HepG2 (cell line): ENCODE results near the gene PRELID2. TPM values are rescaled to one million over a fixed set of nuclear protein-coding genes. Genes with fewer than 3 reads are reported as not detected.
A peak's percentile ranks its signal among the peaks of the same experiment; 100 is the strongest.

Experiments used
- ATAC-seq: fragments of 200-7000 bp; cut with Tn5 transposase; 3 replicates; pipeline ENCODE4 v1.9.1; 2020; ENCODE audit warnings: mild to moderate bottlenecking, moderate library complexity
- BruUV-seq: library from RNA; stranded (reverse); fragments of 400-500 nt; replicated peaks from 2 replicates; lab custom pipeline; 2021; lab: Mats Ljungman, UMichigan
- CTCF ChIA-PET: fragments of 300-600 bp; formaldehyde crosslinking; extraction: SDS; loops from one replicate; lab custom pipeline; 2021; ENCODE audit warnings: low total read pairs, inconsistent platforms, low intra/inter-chr PET ratio; lab: Yijun Ruan, JAX
- POLR2A ChIA-PET: fragments of 350-600 bp; sonication (Branson Sonifier 250); formaldehyde crosslinking; loops from one replicate; lab custom pipeline; 2020; ENCODE audit warnings: antibody characterized with exemption, inconsistent platforms; lab: Yijun Ruan, JAX
- DNase-seq: peaks from one replicate; pipeline ENCODE4 v3.0.0-alpha.2; 2015; ENCODE audit warnings: low spot score
- FAIRE-seq: peaks from 3 replicates; lab custom pipeline; 2011; peaks lifted over from hg19 to GRCh38; lab: Jason Lieb, UNC
- H2AFZ ChIP-seq: one replicate; pipeline ENCODE4 v1.6.1; 2011; ENCODE audit warnings: low read length, inconsistent platforms
- H3K27ac ChIP-seq: fragments of 300-600 bp; 3 replicates; pipeline ENCODE4 v1.8.0; 2011; ENCODE audit warnings: mixed run types, mild to moderate bottlenecking, mixed read lengths, low read length, inconsistent platforms; ENCODE audit not compliant: insufficient read depth; ENCODE audit errors: extremely low read length
- H3K27me3 ChIP-seq, 2 experiments: fragments of 200-600 bp in 1 of 2; 2 replicates in 1 of 2; 3 replicates in 1 of 2; pipeline versions ENCODE4 v1.6.0 to v1.8.0; 2011; ENCODE audit warnings: low read length in 2 of 2, mild to moderate bottlenecking in 2 of 2, moderate library complexity in 2 of 2, inconsistent platforms in 1 of 2; ENCODE audit not compliant: insufficient read depth in 2 of 2, control insufficient read depth in 1 of 2
- H3K36me3 ChIP-seq, 2 experiments: fragments of 200-600 bp in 1 of 2; replicated peaks in 1 of 2; 2 replicates in 1 of 2; 3 replicates in 1 of 2; pipeline versions ENCODE4 v1.5.1 to v1.8.0; 2011; ENCODE audit warnings: low read length in 2 of 2, inconsistent platforms in 1 of 2; ENCODE audit not compliant: insufficient read depth in 2 of 2, control insufficient read depth in 1 of 2
- H3K4me1 ChIP-seq: 2 replicates; pipeline ENCODE4 v1.5.1; 2012; ENCODE audit warnings: low read length, inconsistent platforms; ENCODE audit not compliant: insufficient read depth
- H3K4me2 ChIP-seq: 2 replicates; pipeline ENCODE4 v1.6.0; 2011; ENCODE audit warnings: low read depth, low read length, inconsistent platforms
- H3K4me3 ChIP-seq, 3 experiments: fragments of 200-600 bp in 1 of 3; sonication (generic), shearing (Covaris generic) in 1 of 3; replicated peaks in 1 of 3; 2 replicates each; pipeline ENCODE4 v1.5.1; 2011 to 2016; ENCODE audit warnings: low read length in 3 of 3, inconsistent platforms in 2 of 3, low read depth in 2 of 3, mild to moderate bottlenecking in 2 of 3, control low read depth in 1 of 3, mixed read lengths in 1 of 3; ENCODE audit not compliant: insufficient read depth in 1 of 3
- H3K79me2 ChIP-seq: one replicate; pipeline ENCODE4 v1.6.1; 2011; ENCODE audit warnings: low read length, inconsistent platforms; ENCODE audit not compliant: insufficient read depth
- H3K9ac ChIP-seq: 2 replicates; pipeline ENCODE4 v1.6.0; 2011; ENCODE audit warnings: mild to moderate bottlenecking, low read depth, low read length, inconsistent platforms; ENCODE audit not compliant: insufficient read depth
- H3K9me3 ChIP-seq: 2 replicates; pipeline ENCODE4 v1.5.1; 2012; ENCODE audit warnings: mild to moderate bottlenecking, low read length
- H4K20me1 ChIP-seq: 2 replicates; pipeline ENCODE4 v1.6.0; 2011; ENCODE audit warnings: inconsistent platforms, mild to moderate bottlenecking, low read length, moderate library complexity; ENCODE audit not compliant: insufficient read depth
- ATAD3A ChIP-seq: sonication (generic); formaldehyde crosslinking; IDR thresholded peaks from 2 replicates; pipeline ENCODE4 v1.4.0; 2020; ENCODE audit warnings: missing genetic modification reagents
- CBFB ChIP-seq: sonication (generic); formaldehyde crosslinking; IDR thresholded peaks from 2 replicates; pipeline ENCODE4 v1.4.0; 2020; ENCODE audit warnings: missing genetic modification reagents
- CREM ChIP-seq, 2 experiments: sonication (generic) in 1 of 2; formaldehyde crosslinking in 1 of 2; IDR thresholded peaks; 2 replicates each; pipeline versions ENCODE4 v1.4.0 to v1.6.1; 2016 to 2020; ENCODE audit warnings: antibody characterized with exemption in 1 of 2, mild to moderate bottlenecking in 1 of 2, missing genetic modification reagents in 1 of 2
- IRF2 ChIP-seq: IDR thresholded peaks from 2 replicates; pipeline ENCODE4 v1.6.1; 2018; ENCODE audit warnings: missing genetic modification reagents, missing compliant biosample characterization
- KDM2A ChIP-seq: sonication (generic); formaldehyde crosslinking; IDR thresholded peaks from 2 replicates; pipeline ENCODE4 v1.4.0; 2020; ENCODE audit warnings: low read depth, missing genetic modification reagents, borderline replicate concordance
- MED1 ChIP-seq: sonication (generic); formaldehyde crosslinking; IDR thresholded peaks from 2 replicates; pipeline ENCODE4 v1.4.0; 2020; ENCODE audit warnings: missing genetic modification reagents
- MED13 ChIP-seq: sonication (generic); formaldehyde crosslinking; IDR thresholded peaks from 2 replicates; pipeline ENCODE4 v1.5.0; 2020; ENCODE audit warnings: missing genetic modification reagents
- NCOA2 ChIP-seq: sonication (generic); formaldehyde crosslinking; IDR thresholded peaks from 2 replicates; pipeline ENCODE4 v1.8.0; 2022; ENCODE audit warnings: inconsistent platforms
- POLR2AphosphoS2 ChIP-seq: IDR thresholded peaks from 2 replicates; pipeline ENCODE4 v1.6.1; 2011; ENCODE audit warnings: low read depth, low read length, improper control_type of control experiment
- PRMT3 ChIP-seq: sonication (generic); formaldehyde crosslinking; IDR thresholded peaks from 2 replicates; pipeline ENCODE4 v1.8.1; 2022; ENCODE audit warnings: low read depth, mild to moderate bottlenecking, moderate library complexity, missing genetic modification reagents, borderline replicate concordance
- RBM39 ChIP-seq: fragments of 200-400 bp; formaldehyde crosslinking; IDR thresholded peaks from one replicate; pipeline ENCODE4 v1.6.1; 2018; ENCODE audit warnings: antibody characterized with exemption, mild to moderate bottlenecking, low read depth, low read length; ENCODE audit not compliant: poor library complexity, severe bottlenecking
- RFX3 ChIP-seq: IDR thresholded peaks from 2 replicates; pipeline ENCODE4 v1.6.1; 2016; ENCODE audit warnings: missing biosample characterization, missing genetic modification reagents
- RORA ChIP-seq: sonication (generic); formaldehyde crosslinking; IDR thresholded peaks from 2 replicates; pipeline ENCODE4 v1.5.0; 2020; ENCODE audit warnings: mild to moderate bottlenecking, missing genetic modification reagents, moderate library complexity
- SSRP1 ChIP-seq: IDR thresholded peaks from 2 replicates; pipeline ENCODE4 v1.6.1; 2016; ENCODE audit warnings: control low read depth
- ZKSCAN1 ChIP-seq: fragments of 150-350 bp; IDR thresholded peaks from 2 replicates; pipeline ENCODE4 v1.6.1; 2014; ENCODE audit warnings: low read length
- ZNF451 ChIP-seq: sonication (generic); formaldehyde crosslinking; IDR thresholded peaks from 2 replicates; pipeline ENCODE4 v1.5.0; 2020; ENCODE audit warnings: mild to moderate bottlenecking, missing genetic modification reagents
- ZNF782 ChIP-seq: sonication (generic); formaldehyde crosslinking; IDR thresholded peaks from 2 replicates; pipeline ENCODE4 v1.4.0; 2020; ENCODE audit warnings: missing genetic modification reagents, mild to moderate bottlenecking, borderline replicate concordance
- ZNF891 ChIP-seq: sonication (generic); formaldehyde crosslinking; IDR thresholded peaks from 2 replicates; pipeline ENCODE4 v1.5.0; 2020; ENCODE audit warnings: mild to moderate bottlenecking, missing genetic modification reagents
- in situ Hi-C: cut with HindIII; loops from 2 replicates; pipeline ENCODE4 v1.10.0; 2017; ENCODE audit warnings: low pct_unique_long_range_greater_than_20kb; ENCODE audit not compliant: extremely low pct_ligation_motif_present
- intact Hi-C: fragments of 100-400 bp; cut with micrococcal nuclease; formaldehyde crosslinking; loops from one replicate; pipeline ENCODE4 v1.10.0; 2022; ENCODE audit not compliant: unreplicated experiment
- polyA plus RNA-seq, 8 experiments: library from polyadenylated mRNA; depleted of rRNA in 3 of 8; stranded (reverse) in 7 of 8; unstranded in 1 of 8; fragments of >200 nt; fragmentation: Illumina TruSeq in 4 of 8; extraction: Trizol in 4 of 8; gene quantifications; 2 replicates each; pipeline versions ENCODE4 v1.2.1 to v1.2.3, GENCODE V29; 2011 to 2016; ENCODE audit warnings: low read depth in 4 of 8, missing spikeins in 1 of 8, mixed read lengths in 1 of 8; ENCODE audit not compliant: insufficient read depth in 1 of 8
- total RNA-seq, 5 experiments: library from RNA; depleted of rRNA; stranded (reverse); fragments of >200 nt; fragmentation: Illumina TruSeq; extraction: Trizol; gene quantifications; 2 replicates each; pipeline ENCODE4 v1.2.3, GENCODE V29; 2016; ENCODE audit warnings: low read depth in 1 of 5
- TF ChIP-seq, protein P1 (sequence below): sonication (generic); formaldehyde crosslinking; IDR thresholded peaks from 2 replicates; pipeline ENCODE4 v1.5.1; 2020; ENCODE audit warnings: missing genetic modification reagents, mild to moderate bottlenecking, borderline replicate concordance
- TF ChIP-seq, protein P2 (sequence below): IDR thresholded peaks from 2 replicates; pipeline ENCODE4 v1.4.0; 2020; ENCODE audit warnings: mild to moderate bottlenecking, missing genetic modification reagents

The PRELID2 gene
- total and polyA plus RNA-seq, 2 of the 13 experiments (the other 11 are each of a cell fraction or from before 2014, with no cell fraction given): 10.0 to 22.9 TPM

DNA sequence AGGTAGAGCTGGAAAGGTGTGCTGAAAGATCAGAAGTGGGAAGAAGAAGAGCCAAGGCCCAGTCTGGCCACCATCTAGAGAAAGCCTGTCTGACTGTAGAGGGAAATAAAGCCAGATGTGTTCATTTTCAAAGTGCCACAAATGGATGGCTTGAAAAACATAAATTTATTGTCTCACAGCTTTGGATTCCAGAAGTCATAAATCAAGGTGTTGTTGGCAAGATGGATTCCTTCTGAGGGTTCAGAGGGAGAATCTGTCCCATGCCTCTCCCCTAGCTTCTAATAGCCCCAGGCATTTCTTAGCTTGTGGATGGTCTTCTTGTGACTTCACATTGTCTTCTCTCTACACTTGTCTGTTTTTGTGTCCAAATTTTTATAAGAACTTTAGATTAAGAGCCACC lies 6.2 kb upstream of the PRELID2 start:
- Histone ChIP-seq H3K9me3 (no peaks in the 10 kb centered on the region), H3K79me2 (no peaks in the 10 kb centered on the region), H3K36me3 (no peaks in the 10 kb centered on the region), H4K20me1 (no peaks in the 10 kb centered on the region), H3K27ac (no peak overlapping the region), H3K4me3 (no peak overlapping the region), H3K4me2 (no peak overlapping the region), H2AFZ (peak overlapping the region; percentile 11)
- FAIRE-seq: no peak
- CTCF ChIA-PET: no interaction called here
- intact Hi-C loops (no loop called here), in situ Hi-C loops (no loop called here)
- ATAC-seq: no peak
- no peak for DNase-seq
- TF ChIP-seq ZNF891 (CRISPR knock-in tag) (no peak), NCOA2 (CRISPR knock-in tag) (no peak), RBM39 (no peak), CBFB (CRISPR knock-in tag) (no peak), MED13 (CRISPR knock-in tag) (no peak), CREM (IDR thresholded peaks at IDR 0.05) (no peak), CREM (CRISPR knock-in tag; IDR thresholded peaks at IDR 0.05) (no peak), SSRP1 (CRISPR knock-in tag) (no peak), ZKSCAN1 (no peak), RFX3 (CRISPR knock-in tag) (no peak), ZNF782 (CRISPR knock-in tag) (no peak), ATAD3A (CRISPR knock-in tag) (no peak), IRF2 (CRISPR knock-in tag) (no peak), PRMT3 (CRISPR knock-in tag) (no peak), ZNF451 (no peak), MED1 (CRISPR knock-in tag) (no peak), RORA (CRISPR knock-in tag) (no peak), POLR2AphosphoS2 (no peak), KDM2A (CRISPR knock-in tag) (no peak)
- TF ChIP-seq, protein P1, sequence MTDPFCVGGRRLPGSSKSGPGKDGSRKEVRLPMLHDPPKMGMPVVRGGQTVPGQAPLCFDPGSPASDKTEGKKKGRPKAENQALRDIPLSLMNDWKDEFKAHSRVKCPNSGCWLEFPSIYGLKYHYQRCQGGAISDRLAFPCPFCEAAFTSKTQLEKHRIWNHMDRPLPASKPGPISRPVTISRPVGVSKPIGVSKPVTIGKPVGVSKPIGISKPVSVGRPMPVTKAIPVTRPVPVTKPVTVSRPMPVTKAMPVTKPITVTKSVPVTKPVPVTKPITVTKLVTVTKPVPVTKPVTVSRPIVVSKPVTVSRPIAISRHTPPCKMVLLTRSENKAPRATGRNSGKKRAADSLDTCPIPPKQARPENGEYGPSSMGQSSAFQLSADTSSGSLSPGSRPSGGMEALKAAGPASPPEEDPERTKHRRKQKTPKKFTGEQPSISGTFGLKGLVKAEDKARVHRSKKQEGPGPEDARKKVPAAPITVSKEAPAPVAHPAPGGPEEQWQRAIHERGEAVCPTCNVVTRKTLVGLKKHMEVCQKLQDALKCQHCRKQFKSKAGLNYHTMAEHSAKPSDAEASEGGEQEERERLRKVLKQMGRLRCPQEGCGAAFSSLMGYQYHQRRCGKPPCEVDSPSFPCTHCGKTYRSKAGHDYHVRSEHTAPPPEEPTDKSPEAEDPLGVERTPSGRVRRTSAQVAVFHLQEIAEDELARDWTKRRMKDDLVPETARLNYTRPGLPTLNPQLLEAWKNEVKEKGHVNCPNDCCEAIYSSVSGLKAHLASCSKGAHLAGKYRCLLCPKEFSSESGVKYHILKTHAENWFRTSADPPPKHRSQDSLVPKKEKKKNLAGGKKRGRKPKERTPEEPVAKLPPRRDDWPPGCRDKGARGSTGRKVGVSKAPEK: no peak
- TF ChIP-seq, protein P2, sequence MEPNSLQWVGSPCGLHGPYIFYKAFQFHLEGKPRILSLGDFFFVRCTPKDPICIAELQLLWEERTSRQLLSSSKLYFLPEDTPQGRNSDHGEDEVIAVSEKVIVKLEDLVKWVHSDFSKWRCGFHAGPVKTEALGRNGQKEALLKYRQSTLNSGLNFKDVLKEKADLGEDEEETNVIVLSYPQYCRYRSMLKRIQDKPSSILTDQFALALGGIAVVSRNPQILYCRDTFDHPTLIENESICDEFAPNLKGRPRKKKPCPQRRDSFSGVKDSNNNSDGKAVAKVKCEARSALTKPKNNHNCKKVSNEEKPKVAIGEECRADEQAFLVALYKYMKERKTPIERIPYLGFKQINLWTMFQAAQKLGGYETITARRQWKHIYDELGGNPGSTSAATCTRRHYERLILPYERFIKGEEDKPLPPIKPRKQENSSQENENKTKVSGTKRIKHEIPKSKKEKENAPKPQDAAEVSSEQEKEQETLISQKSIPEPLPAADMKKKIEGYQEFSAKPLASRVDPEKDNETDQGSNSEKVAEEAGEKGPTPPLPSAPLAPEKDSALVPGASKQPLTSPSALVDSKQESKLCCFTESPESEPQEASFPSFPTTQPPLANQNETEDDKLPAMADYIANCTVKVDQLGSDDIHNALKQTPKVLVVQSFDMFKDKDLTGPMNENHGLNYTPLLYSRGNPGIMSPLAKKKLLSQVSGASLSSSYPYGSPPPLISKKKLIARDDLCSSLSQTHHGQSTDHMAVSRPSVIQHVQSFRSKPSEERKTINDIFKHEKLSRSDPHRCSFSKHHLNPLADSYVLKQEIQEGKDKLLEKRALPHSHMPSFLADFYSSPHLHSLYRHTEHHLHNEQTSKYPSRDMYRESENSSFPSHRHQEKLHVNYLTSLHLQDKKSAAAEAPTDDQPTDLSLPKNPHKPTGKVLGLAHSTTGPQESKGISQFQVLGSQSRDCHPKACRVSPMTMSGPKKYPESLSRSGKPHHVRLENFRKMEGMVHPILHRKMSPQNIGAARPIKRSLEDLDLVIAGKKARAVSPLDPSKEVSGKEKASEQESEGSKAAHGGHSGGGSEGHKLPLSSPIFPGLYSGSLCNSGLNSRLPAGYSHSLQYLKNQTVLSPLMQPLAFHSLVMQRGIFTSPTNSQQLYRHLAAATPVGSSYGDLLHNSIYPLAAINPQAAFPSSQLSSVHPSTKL: no peak
- TF ChIP-seq, all 625 proteins: peak for 0
- POLR2A ChIA-PET: no interaction called here
- Histone ChIP-seq H3K27me3 (no peaks in the 10 kb centered on the region), H3K4me1 (peaks cover 13% of the 10 kb centered on the region), H3K9ac (no peak overlapping the region)
- no TSS peak for BruUV-seq
